Hepatocyte (in vitro differentiated cells): ENCODE measurements around the gene USP36. TPM values are rescaled to one million over a fixed set of nuclear protein-coding genes. Genes with fewer than 3 reads are reported as not detected.

Experiments used
- DNase-seq: peaks from one replicate; pipeline ENCODE4 v3.0.0-alpha.2; 2016; ENCODE audit warnings: low spot score
- H2AFZ ChIP-seq: fragments of 200-600 bp; sonication (generic); 2 replicates; pipeline ENCODE4 v1.6.0; 2016; ENCODE audit warnings: antibody characterized with exemption, mild to moderate bottlenecking
- H3K27ac ChIP-seq: fragments of 200-600 bp; sonication (generic); 2 replicates; pipeline ENCODE4 v1.5.1; 2016; ENCODE audit warnings: mild to moderate bottlenecking
- H3K27me3 ChIP-seq: fragments of 200-600 bp; sonication (generic); 2 replicates; pipeline ENCODE4 v1.6.1; 2016
- H3K36me3 ChIP-seq: fragments of 200-600 bp; sonication (generic); replicated peaks from 2 replicates; pipeline ENCODE4 v1.5.1; 2016; ENCODE audit warnings: low read depth; ENCODE audit not compliant: insufficient read depth
- H3K4me1 ChIP-seq: fragments of 200-600 bp; sonication (generic); 2 replicates; pipeline ENCODE4 v1.5.1; 2016; ENCODE audit warnings: mild to moderate bottlenecking, moderate library complexity; ENCODE audit not compliant: insufficient read depth
- H3K4me2 ChIP-seq: fragments of 200-600 bp; sonication (generic); 2 replicates; pipeline ENCODE4 v1.6.0; 2016
- H3K4me3 ChIP-seq: fragments of 200-600 bp; sonication (generic); 2 replicates; pipeline ENCODE4 v1.5.1; 2016; ENCODE audit warnings: mild to moderate bottlenecking
- H3K79me2 ChIP-seq: fragments of 200-600 bp; sonication (generic); 2 replicates; pipeline ENCODE4 v1.6.0; 2017; ENCODE audit warnings: mild to moderate bottlenecking
- H3K9me2 ChIP-seq: fragments of 200-600 bp; sonication (generic); replicated peaks from 2 replicates; pipeline ENCODE4 v1.6.0; 2017; ENCODE audit warnings: mild to moderate bottlenecking; ENCODE audit not compliant: insufficient read depth
- H3K9me3 ChIP-seq: fragments of 200-600 bp; sonication (generic); 2 replicates; pipeline ENCODE4 v1.5.1; 2016; ENCODE audit warnings: low read depth, mild to moderate bottlenecking
- H4K20me1 ChIP-seq: fragments of 200-600 bp; sonication (generic); 2 replicates; pipeline ENCODE4 v1.6.0; 2016; ENCODE audit warnings: mild to moderate bottlenecking; ENCODE audit not compliant: insufficient read depth, poor library complexity, severe bottlenecking
- CTCF ChIP-seq: fragments of 200-600 bp; sonication (generic); IDR thresholded peaks from 2 replicates; pipeline ENCODE4 v1.5.1; 2016; ENCODE audit warnings: antibody characterized with exemption, mild to moderate bottlenecking; ENCODE audit not compliant: poor library complexity
- EZH2 ChIP-seq: fragments of 200-600 bp; sonication (generic); IDR thresholded peaks from 2 replicates; pipeline ENCODE4 v1.6.1; 2016; ENCODE audit warnings: antibody characterized with exemption, mild to moderate bottlenecking, borderline replicate concordance
- EZH2phosphoT487 ChIP-seq: fragments of 200-600 bp; sonication (generic); IDR thresholded peaks from one replicate; pipeline ENCODE4 v1.6.1; 2018; ENCODE audit warnings: antibody characterized with exemption, mild to moderate bottlenecking, low read depth, moderate library complexity; ENCODE audit not compliant: unreplicated experiment, severe bottlenecking
- WGBS: methylation state at CpG from one replicate; pipeline ENCODE4 v1.1.6; 2016; ENCODE audit warnings: low lambda C conversion rate; ENCODE audit errors: missing lambda C conversion rate; 5-methylcytosine and 5-hydroxymethylcytosine counted together
- polyA plus RNA-seq: library from polyadenylated mRNA; unstranded; fragments of >200 nt; fragmentation: Nextera tagmentation; extraction: Ambion mirVana; gene quantifications from 2 replicates; pipeline ENCODE4 v1.2.1, GENCODE V29; 2016
- total RNA-seq: library from RNA; depleted of rRNA; stranded (reverse); fragments of >200 nt; gene quantifications from 2 replicates; pipeline ENCODE4 v1.2.3, GENCODE V29; 2014

USP36 gene
- total and polyA plus RNA-seq, 2 experiments from 2014 or later: 17.7 to 26.2 TPM

GRCh38 chr17:78771758-78772382, 68.7 kb downstream of the USP36 start:
- no peak overlapping the region for H2AFZ ChIP-seq
- no peak for TF ChIP-seq CTCF
- TF ChIP-seq EZH2: no peak
- no peak for TF ChIP-seq EZH2phosphoT487
- H3K9me3 ChIP-seq: no peaks in the 10 kb centered on the region
- H3K27ac ChIP-seq: no peak overlapping the region
- H3K9me2 ChIP-seq: no peaks in the 10 kb centered on the region
- peaks cover 13% of the 10 kb centered on the region for H4K20me1 ChIP-seq
- H3K4me3 ChIP-seq: no peak overlapping the region
- H3K79me2 ChIP-seq: peaks cover 97% of the 10 kb centered on the region
- 82% methylated on average over 6 of the region's 6 CpGs for WGBS
- DNase-seq: no peak
- no peaks in the 10 kb centered on the region for H3K36me3 ChIP-seq
- peaks cover 25% of the 10 kb centered on the region for H3K4me1 ChIP-seq
- no peak overlapping the region for H3K4me2 ChIP-seq
- no peaks in the 10 kb centered on the region for H3K27me3 ChIP-seq

GRCh38 chr17:78769196-78769773, 71.3 kb downstream of the USP36 start:
- no peak overlapping the region for H3K4me2 ChIP-seq
- no peaks in the 10 kb centered on the region for H3K36me3 ChIP-seq
- DNase-seq: no peak
- peaks cover 20% of the 10 kb centered on the region for H4K20me1 ChIP-seq
- H3K27me3 ChIP-seq: no peaks in the 10 kb centered on the region
- no peak overlapping the region for H3K27ac ChIP-seq
- H3K9me2 ChIP-seq: no peaks in the 10 kb centered on the region
- H3K79me2 ChIP-seq: peaks cover 92% of the 10 kb centered on the region
- 97% methylated on average over 7 of the region's 7 CpGs for WGBS
- no peak overlapping the region for H3K4me3 ChIP-seq
- no peaks in the 10 kb centered on the region for H3K9me3 ChIP-seq
- peaks cover 19% of the 10 kb centered on the region for H3K4me1 ChIP-seq
- H2AFZ ChIP-seq: no peak overlapping the region
- TF ChIP-seq EZH2phosphoT487 (no peak), EZH2 (no peak), CTCF (no peak)

GRCh38 chr17:78767806-78768205, 72.8 kb downstream of the USP36 start:
- peaks cover 13% of the 10 kb centered on the region for H3K4me1 ChIP-seq
- DNase-seq: no peak
- WGBS: 61% methylated on average over 4 of the region's 4 CpGs
- H3K27me3 ChIP-seq: no peaks in the 10 kb centered on the region
- H3K9me3 ChIP-seq: no peaks in the 10 kb centered on the region
- H3K27ac ChIP-seq: peak overlapping the region; percentile 31
- TF ChIP-seq CTCF (no peak), EZH2phosphoT487 (no peak), EZH2 (no peak)
- H3K4me2 ChIP-seq: peak overlapping the region; percentile 45
- no peaks in the 10 kb centered on the region for H3K9me2 ChIP-seq
- H3K36me3 ChIP-seq: no peaks in the 10 kb centered on the region
- H2AFZ ChIP-seq: no peak overlapping the region
- H3K79me2 ChIP-seq: peaks cover 94% of the 10 kb centered on the region
- H3K4me3 ChIP-seq: no peak overlapping the region
- H4K20me1 ChIP-seq: peaks cover 20% of the 10 kb centered on the region
